GM12864 (cell line): ENCODE data around the gene PANK4.

Experiments used
- DNase-seq: peaks from one replicate; pipeline ENCODE4 v3.0.0-alpha.2; 2011; ENCODE audit warnings: low read depth
- H3K4me3 ChIP-seq: 2 replicates; pipeline ENCODE4 v1.5.1; 2011; ENCODE audit warnings: mild to moderate bottlenecking, low read depth, low read length, control low read depth
- CTCF ChIP-seq: IDR thresholded peaks from 2 replicates; pipeline ENCODE4 v1.5.1; 2011; ENCODE audit warnings: low read depth, mild to moderate bottlenecking, moderate library complexity, low read length, control low read depth, inconsistent platforms; ENCODE audit errors: missing control alignments

Gene PANK4

GRCh38 chr1:2477309-2477708 is 49.1 kb downstream of the PANK4 start:
- no peak for TF ChIP-seq CTCF
- no peak overlapping the region for H3K4me3 ChIP-seq
- DNase-seq: no peak

- no peak for DNase-seq
- H3K4me3 ChIP-seq: no peak within 1 kb of the TSS
- TF ChIP-seq CTCF: no peak
Measured at GRCh38 chr1:2476061-2476999, 50.1 kb downstream of the PANK4 start, which contains the start of gene PLCH2. TSS of gene PLCH2 (plus strand) at chr1:2476289. CDS start at chr1:2476589, 300 bp downstream.

- TF ChIP-seq CTCF: no peak
Measured at GRCh38 chr1:2475571-2475970, 50.8 kb downstream of the PANK4 start.

GRCh38 chr1:2474933-2475371 is 51.4 kb downstream of the PANK4 start:
- no peak overlapping the region for H3K4me3 ChIP-seq
- no peak for TF ChIP-seq CTCF
- no peak for DNase-seq

More at GRCh38 chr1:2475571-2475970, 50.8 kb downstream of the PANK4 start:
- no peak overlapping the region for H3K4me3 ChIP-seq
- no peak for DNase-seq

GRCh38 chr1:2474104-2474844 is 52.1 kb downstream of the PANK4 start:
- no peak for TF ChIP-seq CTCF
- no peak overlapping the region for H3K4me3 ChIP-seq
- DNase-seq: no peak

GRCh38 chr1:2473198-2473597 is 53.2 kb downstream of the PANK4 start:
- TF ChIP-seq CTCF: no peak
- no peak for DNase-seq
- H3K4me3 ChIP-seq: no peak overlapping the region
